HCT116 (cell line): ENCODE results near the gene GABBR2. TPM values are rescaled to one million over a fixed set of nuclear protein-coding genes. Genes with fewer than 3 reads are reported as not detected.

Source experiments
- ATAC-seq: fragments of 200-7000 bp; cut with Tn5 transposase; 2 replicates; pipeline ENCODE4 v1.9.1; 2020; ENCODE audit warnings: mild to moderate bottlenecking, moderate library complexity
- BruUV-seq: library from RNA; stranded (reverse); fragments of 400-500 nt; replicated peaks from 2 replicates; lab custom pipeline; 2021; lab: Mats Ljungman, UMichigan
- CTCF ChIA-PET: fragments of 300-600 bp; sonication (Branson Sonifier 250); formaldehyde crosslinking; loops from one replicate; lab custom pipeline; 2021; ENCODE audit warnings: antibody characterized with exemption; lab: Charles Lee
- POLR2A ChIA-PET: fragments of 300-600, 350-600 bp; sonication (Branson Sonifier 250); formaldehyde crosslinking; loops from one replicate; lab custom pipeline; 2021; ENCODE audit warnings: antibody characterized with exemption; lab: Charles Lee
- RAD21 ChIA-PET, 2 experiments: fragments of 300-600 bp; sonication (Branson Sonifier 250); formaldehyde crosslinking; loops; one replicate each; lab custom pipeline; 2023; ENCODE audit warnings: low total read pairs in 2 of 2; ENCODE audit not compliant: uncharacterized antibody in 2 of 2, unreplicated experiment in 2 of 2, low non-redundant PET in 1 of 2; lab: Charles Lee
- DNase-seq: peaks from one replicate; pipeline ENCODE4 v3.0.0-alpha.2; 2010; ENCODE audit warnings: low read depth, low spot score
- H2AFZ ChIP-seq: fragments of 200-600 bp; shearing (Covaris generic), sonication (generic); 2 replicates; pipeline ENCODE4 v1.6.1; 2017; ENCODE audit warnings: low read depth, mixed run types, mixed read lengths, antibody characterized with exemption, low read length; ENCODE audit not compliant: poor library complexity, severe bottlenecking
- H3K27ac ChIP-seq: 2 replicates; pipeline ENCODE4 v1.5.1; 2012; ENCODE audit warnings: low read depth, low read length
- H3K27me3 ChIP-seq: fragments of 200-600 bp; sonication (generic); 2 replicates; pipeline ENCODE4 v1.6.1; 2016; ENCODE audit warnings: mixed run types, low read length, mixed read lengths; ENCODE audit not compliant: insufficient read depth
- H3K36me3 ChIP-seq, 2 experiments: fragments of 200-500 bp in 1 of 2; fragments of 200-600 bp in 1 of 2; sonication (Bioruptor generic) in 1 of 2; sonication (generic) in 1 of 2; 2 replicates each; pipeline versions ENCODE4 v1.5.1 to v1.6.1; 2014 to 2016; ENCODE audit warnings: low read length in 2 of 2, inconsistent platforms in 1 of 2, mixed read lengths in 1 of 2, mixed run types in 1 of 2; ENCODE audit not compliant: insufficient read depth in 2 of 2, control insufficient read depth in 1 of 2
- H3K4me1 ChIP-seq, 2 experiments: fragments of 200-600 bp in 1 of 2; sonication (generic) in 1 of 2; 2 replicates each; pipeline versions ENCODE4 v1.5.1 to v1.6.1; 2012 to 2017; ENCODE audit warnings: low read length in 2 of 2, inconsistent platforms in 1 of 2, mild to moderate bottlenecking in 1 of 2, mixed read lengths in 1 of 2, mixed run types in 1 of 2, moderate library complexity in 1 of 2; ENCODE audit not compliant: insufficient read depth in 2 of 2, control insufficient read depth in 1 of 2
- H3K4me2 ChIP-seq: fragments of 200-600 bp; sonication (generic); 2 replicates; pipeline ENCODE4 v1.6.1; 2017; ENCODE audit warnings: mixed run types, low read length, mixed read lengths
- H3K4me3 ChIP-seq, 2 experiments: fragments of 200-600 bp in 1 of 2; sonication (generic) in 1 of 2; replicated peaks in 1 of 2; 2 replicates each; pipeline ENCODE4 v1.5.1; 2011 to 2016; ENCODE audit warnings: low read length in 2 of 2, control low read depth in 1 of 2, low read depth in 1 of 2, mild to moderate bottlenecking in 1 of 2, mixed read lengths in 1 of 2, mixed run types in 1 of 2
- H3K79me2 ChIP-seq: fragments of 200-600 bp; sonication (generic); 2 replicates; pipeline ENCODE4 v1.6.1; 2017; ENCODE audit warnings: mild to moderate bottlenecking, mixed run types, low read length, moderate library complexity, mixed read lengths; ENCODE audit not compliant: insufficient read depth
- H3K9ac ChIP-seq: fragments of 200-600 bp; sonication (generic); 2 replicates; pipeline ENCODE4 v1.6.1; 2016; ENCODE audit warnings: low read length, mixed read lengths
- H3K9me2 ChIP-seq: fragments of 200-600 bp; sonication (generic), shearing (Covaris generic); 2 replicates; pipeline ENCODE4 v1.6.1; 2017; ENCODE audit warnings: mixed run types, mild to moderate bottlenecking, moderate library complexity; ENCODE audit not compliant: insufficient read depth
- H3K9me3 ChIP-seq, 2 experiments: fragments of 200-500 bp in 1 of 2; fragments of 200-600 bp in 1 of 2; sonication (Bioruptor generic) in 1 of 2; sonication (generic) in 1 of 2; 2 replicates each; pipeline ENCODE4 v1.6.1; 2014 to 2017; ENCODE audit warnings: low read length in 2 of 2, mixed read lengths in 2 of 2, inconsistent platforms in 1 of 2, low read depth in 1 of 2, mild to moderate bottlenecking in 1 of 2, mixed run types in 1 of 2, moderate library complexity in 1 of 2; ENCODE audit not compliant: control insufficient read depth in 1 of 2, insufficient read depth in 1 of 2
- H4K20me1 ChIP-seq: fragments of 200-600 bp; sonication (generic), shearing (Covaris generic); 2 replicates; pipeline ENCODE4 v1.6.1; 2017; ENCODE audit warnings: mixed run types, mild to moderate bottlenecking, moderate library complexity; ENCODE audit not compliant: insufficient read depth
- ATF3 ChIP-seq: IDR thresholded peaks from 2 replicates; pipeline ENCODE4 v1.6.1; 2012
- EGR1 ChIP-seq: IDR thresholded peaks from 2 replicates; pipeline ENCODE4 v1.6.1; 2012; ENCODE audit warnings: low read depth
- EZH2 ChIP-seq: fragments of 200-600 bp; sonication (generic); IDR thresholded peaks from 2 replicates; pipeline ENCODE4 v1.6.1; 2017; ENCODE audit warnings: antibody characterized with exemption, mixed run types
- EZH2phosphoT487 ChIP-seq: fragments of 200-600 bp; IDR thresholded peaks from 2 replicates; pipeline ENCODE4 v1.6.1; 2018; ENCODE audit warnings: antibody characterized with exemption, borderline replicate concordance
- JUND ChIP-seq: IDR thresholded peaks from 2 replicates; pipeline ENCODE4 v1.6.1; 2012
- POLR2AphosphoS5 ChIP-seq: IDR thresholded peaks from 2 replicates; pipeline ENCODE4 v1.6.1; 2011; ENCODE audit warnings: mild to moderate bottlenecking, low read depth, low read length, moderate library complexity
- RAD21 ChIP-seq: IDR thresholded peaks from 2 replicates; pipeline ENCODE4 v1.6.1; 2012; ENCODE audit warnings: low read depth, mild to moderate bottlenecking
- REST ChIP-seq: IDR thresholded peaks from 2 replicates; pipeline ENCODE4 v1.6.1; 2012; ENCODE audit warnings: low read depth
- SP1 ChIP-seq: IDR thresholded peaks from 2 replicates; pipeline ENCODE4 v1.6.1; 2012; ENCODE audit warnings: low read depth
- SRF ChIP-seq: IDR thresholded peaks from 2 replicates; pipeline ENCODE4 v1.6.1; 2012; ENCODE audit warnings: low read depth
- TCF7L2 ChIP-seq: IDR thresholded peaks from 2 replicates; pipeline ENCODE4 v1.7.0; 2011; ENCODE audit warnings: borderline replicate concordance, inconsistent platforms; ENCODE audit not compliant: insufficient read depth, insufficient read length; ENCODE audit errors: extremely low read depth
- YY1 ChIP-seq: IDR thresholded peaks from 2 replicates; pipeline ENCODE4 v1.6.1; 2011; ENCODE audit warnings: low read length, low read depth, moderate library complexity, mild to moderate bottlenecking; ENCODE audit not compliant: insufficient replicate concordance; ENCODE audit errors: extremely low read depth
- ZFX ChIP-seq: fragments of 450-650 bp; IDR thresholded peaks from 2 replicates; pipeline ENCODE4 v1.6.1; 2017
- intact Hi-C: fragments of 100-400 bp; cut with micrococcal nuclease; formaldehyde crosslinking; loops from 2 replicates; pipeline ENCODE4 v1.10.0; 2022
- total RNA-seq: library from RNA; stranded (reverse); gene quantifications from one replicate; pipeline ENCODE4 v1.2.1, GENCODE V29; 2021; ENCODE audit not compliant: unreplicated experiment

The GABBR2 gene
- total RNA-seq, 1 experiment from 2014 or later, result 0.15 TPM

GRCh38 chr9:98730871-98731270 lies 22.1 kb upstream of the GABBR2 start:
- no peak overlapping the region for H3K4me2 ChIP-seq
- no TSS peak for BruUV-seq

More at GRCh38 chr9:98730871-98731270, 22.1 kb upstream of the GABBR2 start:
- no peaks in the 10 kb centered on the region for H4K20me1 ChIP-seq
- no peak overlapping the region for H3K4me3 ChIP-seq
- H3K27ac ChIP-seq, result no peak overlapping the region
- ATAC-seq (no peak), DNase-seq (no peak)
- H3K4me1 ChIP-seq, result no peaks in the 10 kb centered on the region
- CTCF ChIA-PET, result no interaction called here
- POLR2A ChIA-PET, result no interaction called here
- intact Hi-C loops, result no loop called here
- RAD21 ChIA-PET, result no interaction called here
- no peaks in the 10 kb centered on the region for H3K79me2 ChIP-seq
- H3K9ac ChIP-seq, result no peak overlapping the region
- no peaks in the 10 kb centered on the region for H3K9me3 ChIP-seq
- H2AFZ ChIP-seq, result no peak overlapping the region
- peaks cover 11% of the 10 kb centered on the region; the same call in 1 of the 2 replicates for H3K27me3 ChIP-seq
- no peak for TF ChIP-seq SP1
- no peak for TF ChIP-seq YY1
- TF ChIP-seq ZFX, result no peak
- TF ChIP-seq REST, result no peak
- TF ChIP-seq ATF3, result no peak
- TF ChIP-seq EGR1, result no peak
- no peak for TF ChIP-seq JUND
- TF ChIP-seq TCF7L2, result no peak
- TF ChIP-seq SRF, result no peak
- TF ChIP-seq EZH2, result no peak
- TF ChIP-seq EZH2phosphoT487, result no peak
- TF ChIP-seq RAD21, result no peak
- TF ChIP-seq POLR2AphosphoS5, result no peak
- peaks cover 0 to 6% of the 10 kb centered on the region in 2 experiments; a peak in 1 of 4 replicates for H3K36me3 ChIP-seq
- no peaks in the 10 kb centered on the region for H3K9me2 ChIP-seq
